WTC11 (cell line): ENCODE results near the gene THAP3.

Experiments used
- FOXK1 ChIP-seq: sonication (generic); formaldehyde crosslinking; IDR thresholded peaks from 2 replicates; pipeline ENCODE4 v1.8.0; 2022; ENCODE audit warnings: mild to moderate bottlenecking, moderate library complexity, missing genetic modification reagents
- NFE2L1 ChIP-seq: sonication (generic); formaldehyde crosslinking; IDR thresholded peaks from 2 replicates; pipeline ENCODE4 v1.8.1; 2023; ENCODE audit warnings: missing genetic modification reagents
- ZNF317 ChIP-seq: sonication (generic); formaldehyde crosslinking; IDR thresholded peaks from 2 replicates; pipeline ENCODE4 v1.8.1; 2023; ENCODE audit warnings: low read depth, mild to moderate bottlenecking, moderate library complexity, missing genetic modification reagents, borderline replicate concordance
- TF ChIP-seq, protein P1 (sequence below): fragments of 200-600 bp; IDR thresholded peaks from 2 replicates; pipeline ENCODE4 v1.8.0; 2022; ENCODE audit warnings: antibody characterized with exemption
- TF ChIP-seq, protein P2 (sequence below): sonication (generic); formaldehyde crosslinking; conservative IDR thresholded peaks from 2 replicates; pipeline ENCODE4 v1.8.1; 2022; ENCODE audit warnings: mild to moderate bottlenecking, missing genetic modification reagents
- TF ChIP-seq, protein P3 (sequence below): sonication (generic); formaldehyde crosslinking; IDR thresholded peaks from 2 replicates; pipeline ENCODE4 v1.8.1; 2023; ENCODE audit warnings: mild to moderate bottlenecking, missing genetic modification reagents, borderline replicate concordance
- TF ChIP-seq, protein P4 (sequence below): sonication (generic); formaldehyde crosslinking; IDR thresholded peaks from 2 replicates; pipeline ENCODE4 v1.8.0; 2023; ENCODE audit warnings: missing genetic modification reagents
- TF ChIP-seq, protein P5 (sequence below): sonication (generic); formaldehyde crosslinking; IDR thresholded peaks from 2 replicates; pipeline ENCODE4 v1.8.1; 2022; ENCODE audit warnings: low read depth, missing genetic modification reagents, borderline replicate concordance

DNA sequence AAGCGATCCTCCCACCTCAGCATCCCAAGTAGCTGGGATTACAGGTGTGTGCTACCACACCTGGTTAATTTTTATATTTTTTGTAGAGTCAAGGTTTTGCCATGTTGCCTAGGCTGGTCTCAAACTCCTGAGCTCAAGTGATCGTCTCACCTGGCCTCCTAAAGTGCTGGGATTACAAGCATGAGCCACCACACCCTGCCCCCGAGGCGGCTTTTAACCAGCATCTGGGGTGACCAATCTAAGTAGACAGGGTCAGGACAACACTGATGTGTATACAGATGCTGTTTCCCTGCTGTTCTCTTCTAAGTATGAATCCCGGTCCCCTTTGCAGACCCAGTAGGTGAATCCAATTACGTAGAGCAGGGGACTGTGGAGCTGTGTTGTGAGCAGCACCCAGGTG lies 23.9 kb downstream of the THAP3 start:
- TF ChIP-seq, protein P1, sequence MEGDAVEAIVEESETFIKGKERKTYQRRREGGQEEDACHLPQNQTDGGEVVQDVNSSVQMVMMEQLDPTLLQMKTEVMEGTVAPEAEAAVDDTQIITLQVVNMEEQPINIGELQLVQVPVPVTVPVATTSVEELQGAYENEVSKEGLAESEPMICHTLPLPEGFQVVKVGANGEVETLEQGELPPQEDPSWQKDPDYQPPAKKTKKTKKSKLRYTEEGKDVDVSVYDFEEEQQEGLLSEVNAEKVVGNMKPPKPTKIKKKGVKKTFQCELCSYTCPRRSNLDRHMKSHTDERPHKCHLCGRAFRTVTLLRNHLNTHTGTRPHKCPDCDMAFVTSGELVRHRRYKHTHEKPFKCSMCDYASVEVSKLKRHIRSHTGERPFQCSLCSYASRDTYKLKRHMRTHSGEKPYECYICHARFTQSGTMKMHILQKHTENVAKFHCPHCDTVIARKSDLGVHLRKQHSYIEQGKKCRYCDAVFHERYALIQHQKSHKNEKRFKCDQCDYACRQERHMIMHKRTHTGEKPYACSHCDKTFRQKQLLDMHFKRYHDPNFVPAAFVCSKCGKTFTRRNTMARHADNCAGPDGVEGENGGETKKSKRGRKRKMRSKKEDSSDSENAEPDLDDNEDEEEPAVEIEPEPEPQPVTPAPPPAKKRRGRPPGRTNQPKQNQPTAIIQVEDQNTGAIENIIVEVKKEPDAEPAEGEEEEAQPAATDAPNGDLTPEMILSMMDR: no peak
- TF ChIP-seq NFE2L1 (CRISPR knock-in tag) (no peak), ZNF317 (no peak), FOXK1 (CRISPR knock-in tag) (no peak)
- TF ChIP-seq, protein P2, sequence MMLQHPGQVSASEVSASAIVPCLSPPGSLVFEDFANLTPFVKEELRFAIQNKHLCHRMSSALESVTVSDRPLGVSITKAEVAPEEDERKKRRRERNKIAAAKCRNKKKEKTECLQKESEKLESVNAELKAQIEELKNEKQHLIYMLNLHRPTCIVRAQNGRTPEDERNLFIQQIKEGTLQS (CRISPR knock-in tag): no peak
- TF ChIP-seq, protein P3, sequence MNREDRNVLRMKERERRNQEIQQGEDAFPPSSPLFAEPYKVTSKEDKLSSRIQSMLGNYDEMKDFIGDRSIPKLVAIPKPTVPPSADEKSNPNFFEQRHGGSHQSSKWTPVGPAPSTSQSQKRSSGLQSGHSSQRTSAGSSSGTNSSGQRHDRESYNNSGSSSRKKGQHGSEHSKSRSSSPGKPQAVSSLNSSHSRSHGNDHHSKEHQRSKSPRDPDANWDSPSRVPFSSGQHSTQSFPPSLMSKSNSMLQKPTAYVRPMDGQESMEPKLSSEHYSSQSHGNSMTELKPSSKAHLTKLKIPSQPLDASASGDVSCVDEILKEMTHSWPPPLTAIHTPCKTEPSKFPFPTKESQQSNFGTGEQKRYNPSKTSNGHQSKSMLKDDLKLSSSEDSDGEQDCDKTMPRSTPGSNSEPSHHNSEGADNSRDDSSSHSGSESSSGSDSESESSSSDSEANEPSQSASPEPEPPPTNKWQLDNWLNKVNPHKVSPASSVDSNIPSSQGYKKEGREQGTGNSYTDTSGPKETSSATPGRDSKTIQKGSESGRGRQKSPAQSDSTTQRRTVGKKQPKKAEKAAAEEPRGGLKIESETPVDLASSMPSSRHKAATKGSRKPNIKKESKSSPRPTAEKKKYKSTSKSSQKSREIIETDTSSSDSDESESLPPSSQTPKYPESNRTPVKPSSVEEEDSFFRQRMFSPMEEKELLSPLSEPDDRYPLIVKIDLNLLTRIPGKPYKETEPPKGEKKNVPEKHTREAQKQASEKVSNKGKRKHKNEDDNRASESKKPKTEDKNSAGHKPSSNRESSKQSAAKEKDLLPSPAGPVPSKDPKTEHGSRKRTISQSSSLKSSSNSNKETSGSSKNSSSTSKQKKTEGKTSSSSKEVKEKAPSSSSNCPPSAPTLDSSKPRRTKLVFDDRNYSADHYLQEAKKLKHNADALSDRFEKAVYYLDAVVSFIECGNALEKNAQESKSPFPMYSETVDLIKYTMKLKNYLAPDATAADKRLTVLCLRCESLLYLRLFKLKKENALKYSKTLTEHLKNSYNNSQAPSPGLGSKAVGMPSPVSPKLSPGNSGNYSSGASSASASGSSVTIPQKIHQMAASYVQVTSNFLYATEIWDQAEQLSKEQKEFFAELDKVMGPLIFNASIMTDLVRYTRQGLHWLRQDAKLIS (CRISPR knock-in tag): no peak
- TF ChIP-seq, protein P4, sequence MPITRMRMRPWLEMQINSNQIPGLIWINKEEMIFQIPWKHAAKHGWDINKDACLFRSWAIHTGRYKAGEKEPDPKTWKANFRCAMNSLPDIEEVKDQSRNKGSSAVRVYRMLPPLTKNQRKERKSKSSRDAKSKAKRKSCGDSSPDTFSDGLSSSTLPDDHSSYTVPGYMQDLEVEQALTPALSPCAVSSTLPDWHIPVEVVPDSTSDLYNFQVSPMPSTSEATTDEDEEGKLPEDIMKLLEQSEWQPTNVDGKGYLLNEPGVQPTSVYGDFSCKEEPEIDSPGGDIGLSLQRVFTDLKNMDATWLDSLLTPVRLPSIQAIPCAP (CRISPR knock-in tag): no peak
- TF ChIP-seq, protein P5, sequence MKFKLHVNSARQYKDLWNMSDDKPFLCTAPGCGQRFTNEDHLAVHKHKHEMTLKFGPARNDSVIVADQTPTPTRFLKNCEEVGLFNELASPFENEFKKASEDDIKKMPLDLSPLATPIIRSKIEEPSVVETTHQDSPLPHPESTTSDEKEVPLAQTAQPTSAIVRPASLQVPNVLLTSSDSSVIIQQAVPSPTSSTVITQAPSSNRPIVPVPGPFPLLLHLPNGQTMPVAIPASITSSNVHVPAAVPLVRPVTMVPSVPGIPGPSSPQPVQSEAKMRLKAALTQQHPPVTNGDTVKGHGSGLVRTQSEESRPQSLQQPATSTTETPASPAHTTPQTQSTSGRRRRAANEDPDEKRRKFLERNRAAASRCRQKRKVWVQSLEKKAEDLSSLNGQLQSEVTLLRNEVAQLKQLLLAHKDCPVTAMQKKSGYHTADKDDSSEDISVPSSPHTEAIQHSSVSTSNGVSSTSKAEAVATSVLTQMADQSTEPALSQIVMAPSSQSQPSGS (CRISPR knock-in tag): no peak
